HG02678 (cell line): ENCODE results near the gene LHFPL3.

ENCODE experiments used
- ATAC-seq: cut with Tn5 transposase; IDR thresholded peaks from one replicate; pipeline ENCODE4 v1.9.1; 2021; ENCODE audit warnings: mild to moderate bottlenecking, moderate library complexity; ENCODE audit not compliant: unreplicated experiment

Gene LHFPL3

GRCh38 chr7:104955276-104955675, 626.9 kb downstream of the LHFPL3 start:
- ATAC-seq, result no peak
